Epidermal melanocyte (primary cell): Measurements from ENCODE around the gene ADGRD2.

Source experiments
- DNase-seq: peaks from one replicate; pipeline ENCODE4 v3.0.0; 2011; ENCODE audit warnings: low spot score; ENCODE audit not compliant: insufficient read length

Gene ADGRD2

DNA sequence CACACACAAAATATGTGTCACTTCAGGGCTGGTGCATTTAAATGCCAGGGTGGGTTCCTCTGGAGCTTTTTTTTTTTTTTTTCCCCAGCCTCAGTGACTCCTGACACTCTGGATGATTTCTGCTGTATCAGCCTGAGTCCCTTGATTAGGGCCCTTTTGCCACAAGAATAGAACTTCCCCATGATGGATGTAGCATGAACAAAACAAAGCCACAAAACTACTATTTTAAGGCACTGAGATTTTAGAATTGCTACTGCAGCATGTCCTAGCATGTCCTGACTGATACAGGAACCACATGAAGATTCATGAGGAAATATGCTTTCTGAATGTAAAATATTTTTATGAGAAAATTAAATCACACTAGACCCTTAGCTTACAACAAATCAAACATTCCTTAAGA lies 13.9 kb upstream of the ADGRD2 start:
- no peak for DNase-seq

DNA sequence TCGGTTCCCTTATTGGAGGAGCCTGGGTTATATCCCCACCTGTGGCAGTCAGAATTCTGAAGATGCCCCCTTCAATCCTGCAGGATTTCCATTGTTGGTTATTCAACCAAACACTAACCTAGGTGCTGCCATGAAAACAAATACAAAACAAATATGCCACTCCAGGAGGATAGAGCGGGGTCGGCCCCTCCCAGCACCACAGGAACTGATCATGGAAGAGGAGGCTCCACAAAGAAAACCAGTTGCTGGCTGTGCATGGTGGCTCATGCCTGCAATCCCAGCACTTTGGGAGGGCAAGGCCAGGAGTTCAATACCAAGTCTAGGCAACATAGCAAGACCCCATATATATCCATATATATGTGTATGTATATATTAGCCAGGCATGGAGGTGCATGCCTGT lies 13.2 kb upstream of the ADGRD2 start:
- no peak for DNase-seq

DNA sequence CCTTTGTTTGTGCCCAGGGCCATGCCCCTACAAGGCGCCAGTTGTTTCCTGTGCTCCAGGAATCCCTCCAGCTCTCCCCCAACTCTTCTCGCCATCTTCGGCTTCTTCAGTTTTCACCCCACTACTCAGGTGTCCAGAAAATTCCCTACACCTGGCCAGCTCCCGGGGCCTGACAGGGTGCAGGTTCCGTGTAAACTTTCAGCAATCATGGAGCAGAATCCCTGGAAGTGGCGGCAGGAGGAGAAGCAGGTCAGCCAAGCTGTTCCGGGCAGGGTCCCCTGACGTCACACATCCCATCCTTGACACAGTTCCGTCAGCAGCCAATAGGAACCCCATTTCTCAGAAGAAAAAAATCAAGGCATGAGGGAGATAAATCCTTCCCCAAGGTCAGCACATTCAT lies 12.2 kb upstream of the ADGRD2 start:
- no peak for DNase-seq

DNA sequence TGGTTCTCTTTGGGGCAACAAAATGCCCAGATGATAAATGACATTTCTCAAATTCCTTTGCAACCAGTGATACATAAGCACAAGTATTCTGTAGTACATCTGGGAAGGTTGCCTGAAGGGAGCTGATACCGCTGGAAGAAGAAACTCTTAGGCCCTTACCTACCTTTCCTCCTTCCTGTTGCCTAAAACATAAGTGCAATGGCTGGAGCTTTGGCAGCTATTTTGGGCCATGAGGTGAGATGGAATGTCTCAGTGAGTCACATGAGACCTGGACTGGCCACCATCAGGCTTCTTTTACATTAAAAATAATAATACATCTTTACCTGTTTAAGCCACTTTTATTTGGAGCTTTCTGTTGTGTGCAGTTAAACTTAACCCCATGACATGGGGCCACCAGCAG lies 11.2 kb upstream of the ADGRD2 start:
- no peak for DNase-seq

DNA sequence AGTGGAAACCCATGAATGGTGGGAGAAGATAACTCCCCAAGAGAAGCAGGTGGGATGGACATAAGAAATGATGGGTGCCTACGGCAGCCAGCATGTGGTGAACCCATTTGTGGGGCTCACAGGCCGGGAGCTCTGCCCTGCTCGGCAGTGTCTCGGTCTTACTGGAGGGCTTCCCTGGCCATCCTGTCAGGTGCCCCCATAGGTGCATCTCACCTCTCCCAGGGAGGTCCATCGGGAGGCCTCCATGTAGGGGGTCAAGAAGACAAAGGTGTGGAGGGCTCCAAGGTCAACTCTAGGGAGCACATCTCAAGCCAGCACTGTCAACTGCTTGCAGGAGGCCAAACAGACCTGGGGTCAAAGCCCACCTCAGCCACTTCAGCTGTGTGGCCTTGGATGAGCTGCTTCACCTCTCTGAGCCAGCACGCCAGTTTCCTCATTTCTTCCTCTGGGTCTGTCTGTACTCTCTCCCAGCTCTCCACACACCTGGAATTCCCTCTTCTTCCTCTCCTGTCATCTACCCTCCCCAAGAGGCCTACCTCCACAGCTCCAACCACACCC lies 10.5 kb upstream of the ADGRD2 start:
- no peak for DNase-seq

DNA sequence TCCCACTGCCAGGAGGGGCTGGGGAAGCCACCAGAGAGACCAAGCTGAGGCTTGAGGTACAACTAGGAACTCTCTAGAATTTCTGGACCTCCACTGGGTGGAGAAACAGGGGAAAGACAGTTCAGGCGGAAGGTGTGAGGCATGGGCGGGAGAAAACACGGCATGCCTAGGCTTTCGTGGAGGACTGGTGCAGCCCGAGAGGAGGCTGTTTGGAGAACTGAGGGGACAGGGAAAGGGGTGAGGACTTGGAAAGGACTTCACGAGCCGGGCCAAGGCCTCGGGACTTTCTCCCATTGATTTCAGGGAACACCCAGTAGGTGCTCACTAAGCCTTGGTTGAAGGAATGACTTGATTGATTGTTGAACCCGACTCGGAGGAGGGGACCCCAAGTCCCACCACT lies 9.5 kb upstream of the ADGRD2 start:
- DNase-seq, result no peak

DNA sequence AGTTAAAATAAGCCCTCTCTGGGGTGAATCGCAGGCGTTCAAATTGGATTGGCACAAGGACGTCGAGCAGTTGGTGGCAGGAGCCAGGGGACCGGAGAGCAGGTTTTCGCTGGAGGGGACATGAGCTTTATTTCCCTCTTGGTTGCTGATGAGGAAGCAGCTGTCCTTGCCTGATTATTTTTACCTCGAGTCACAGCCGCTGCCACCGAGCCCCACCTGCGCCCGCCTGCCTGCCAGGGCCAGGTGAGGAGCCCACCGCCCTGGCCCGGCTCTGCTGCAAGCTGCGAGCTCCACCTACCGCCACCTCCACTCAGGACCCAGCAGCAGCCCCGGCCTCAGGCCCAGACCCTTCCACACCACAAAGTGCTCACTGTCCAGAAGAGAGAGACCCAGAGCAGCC lies 9.0 kb upstream of the ADGRD2 start:
- DNase-seq, result no peak

DNA sequence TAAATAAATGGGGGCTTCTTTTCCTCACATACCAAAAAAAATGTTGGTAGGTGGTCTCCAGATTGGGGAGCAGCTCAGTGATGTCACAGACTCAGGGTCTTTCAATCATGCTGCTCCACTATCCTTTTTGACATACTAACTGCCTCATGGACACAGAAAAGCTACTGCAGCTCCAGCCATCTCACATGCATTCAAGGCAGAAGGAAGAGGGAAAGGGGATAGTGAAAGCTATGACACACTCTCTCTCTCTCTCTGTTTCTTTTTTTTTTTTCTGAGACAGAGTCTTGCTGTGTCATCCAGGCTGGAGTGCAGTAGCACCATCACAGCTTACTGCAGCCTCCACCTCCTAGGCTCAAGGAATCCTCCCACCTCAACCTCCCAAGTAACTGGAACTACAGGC lies 7.9 kb upstream of the ADGRD2 start:
- no peak for DNase-seq

DNA sequence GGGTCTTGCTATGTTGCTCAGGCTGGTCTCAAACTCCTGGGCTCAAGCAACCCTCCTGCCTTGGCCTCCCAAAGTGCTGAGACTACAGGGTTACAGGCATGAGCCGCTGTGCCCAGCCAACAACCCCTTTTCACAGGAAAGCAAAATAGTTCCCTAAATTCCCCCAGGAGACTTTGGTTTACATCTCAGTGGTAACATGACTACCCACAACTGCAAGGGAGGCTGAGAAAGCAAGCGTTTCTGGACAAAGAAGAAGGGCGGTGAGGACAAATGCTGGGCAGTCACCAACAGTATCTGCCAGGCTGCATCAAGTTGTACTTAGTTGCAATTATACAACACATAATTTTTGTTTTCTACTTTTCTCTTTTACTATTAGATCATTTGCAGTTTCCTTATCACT lies 7.4 kb upstream of the ADGRD2 start:
- DNase-seq, result no peak

DNA sequence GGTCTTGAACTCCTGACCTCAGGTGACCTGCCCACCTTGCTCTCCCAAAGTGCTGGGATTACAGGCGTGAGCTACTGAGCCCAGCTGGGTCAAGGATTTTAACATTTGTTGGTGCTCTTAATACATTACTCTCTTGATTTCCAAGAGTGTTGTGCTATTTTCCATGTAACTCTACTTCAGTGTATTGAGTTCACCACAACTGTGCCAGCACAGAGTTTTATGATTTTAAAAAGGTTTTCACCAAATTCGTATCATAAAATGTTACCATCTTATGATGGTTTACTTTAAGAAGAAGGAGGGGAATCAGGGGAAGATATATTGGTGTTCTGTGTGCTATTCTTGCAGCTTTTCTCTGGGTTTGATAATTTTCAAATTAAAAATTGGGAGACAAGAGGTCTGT lies 6.6 kb upstream of the ADGRD2 start:
- no peak for DNase-seq

DNA sequence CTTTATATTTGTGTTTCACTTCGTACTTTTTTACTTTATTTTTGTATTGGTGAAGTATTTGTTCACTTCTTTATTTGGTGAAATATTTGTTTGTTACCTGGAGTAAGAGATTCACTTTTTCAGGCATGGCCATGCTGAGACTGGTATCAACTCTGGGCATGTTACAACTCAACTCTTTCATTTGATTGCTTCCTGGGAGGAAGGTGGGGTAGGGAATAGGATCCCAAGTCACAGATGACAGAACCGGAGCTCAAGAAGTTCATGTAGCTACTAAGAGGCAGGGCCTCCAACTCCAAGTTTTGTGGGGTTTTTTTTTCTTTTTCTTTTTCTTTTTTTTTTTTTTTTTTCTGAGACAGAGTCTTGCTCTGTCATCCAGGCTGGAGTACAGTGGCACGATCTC lies 6.1 kb upstream of the ADGRD2 start:
- no peak for DNase-seq

DNA sequence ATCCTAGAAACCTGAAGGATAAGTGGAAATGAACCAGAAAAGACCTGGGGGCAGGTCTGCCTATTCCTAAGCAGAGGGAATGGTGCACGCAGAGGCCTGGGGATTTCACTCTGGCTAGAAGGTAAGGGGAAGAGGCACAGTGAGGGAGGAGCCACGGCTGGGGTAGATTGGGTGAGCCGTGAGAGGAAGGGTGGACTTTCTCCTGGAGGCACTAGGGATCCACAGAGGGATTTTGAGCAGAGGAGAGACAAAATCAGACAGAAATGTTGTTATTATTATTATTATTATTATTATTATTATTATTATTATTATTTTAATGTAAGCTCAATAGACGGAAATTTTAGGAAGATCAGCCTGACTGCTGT lies 3.0 kb upstream of the ADGRD2 start:
- no peak for DNase-seq

DNA sequence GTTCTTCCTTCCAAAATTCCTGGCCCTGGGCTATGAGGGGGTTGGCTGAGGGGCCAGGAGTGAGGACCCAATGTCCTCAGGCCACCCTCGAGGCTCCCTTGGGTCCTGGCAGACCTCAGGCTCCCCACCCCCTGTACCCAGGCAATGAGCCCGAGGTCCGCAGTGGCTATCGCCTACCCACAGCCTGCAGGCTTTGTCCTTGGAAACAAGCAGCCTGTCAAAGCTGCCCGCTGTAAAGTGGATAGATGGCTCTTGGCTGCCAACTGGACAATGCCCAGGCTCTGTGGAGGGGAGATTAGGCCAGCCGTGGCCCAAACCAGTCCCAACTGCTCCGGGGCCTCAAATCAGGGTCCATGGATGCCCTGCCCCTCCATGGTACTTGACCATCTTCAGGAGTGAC lies 2.2 kb upstream of the ADGRD2 start:
- DNase-seq, result no peak

DNA sequence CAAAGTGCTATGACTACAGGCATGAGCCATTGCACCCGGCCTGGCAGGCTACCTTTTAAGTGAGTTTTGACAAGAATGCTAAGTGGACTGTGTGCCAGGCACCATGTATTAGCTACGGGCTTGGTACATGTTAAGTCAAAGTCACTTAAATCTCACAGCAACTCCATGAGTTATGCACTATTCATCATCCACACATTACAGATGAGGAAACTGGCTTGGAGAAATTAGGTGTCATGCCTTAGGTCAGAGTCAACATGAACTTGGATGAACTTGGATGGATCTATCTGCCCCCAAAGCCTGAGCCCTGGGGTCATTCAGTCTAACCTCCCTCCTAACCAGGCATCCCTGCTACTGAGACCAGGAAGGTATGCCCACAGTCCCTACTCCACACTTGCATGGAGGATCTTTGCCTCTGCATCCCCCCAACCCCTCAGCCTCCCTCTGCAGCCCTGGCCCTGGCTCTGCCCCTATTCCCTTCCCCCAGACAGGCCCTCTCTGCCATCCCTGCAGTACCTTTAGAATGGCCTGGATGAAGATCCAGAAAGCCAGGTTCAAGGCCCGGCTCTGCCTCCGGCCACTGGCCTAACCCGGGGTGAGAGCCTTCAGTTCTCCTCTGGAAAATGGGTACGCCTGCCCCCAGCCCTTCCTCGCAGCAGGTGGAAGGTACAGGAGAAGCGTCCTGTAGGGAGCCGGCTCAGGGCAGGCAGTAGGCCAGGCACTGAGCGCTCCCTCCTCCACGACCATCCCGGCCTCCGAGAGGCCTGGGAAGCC lies 685 bp upstream of the ADGRD2 start:
- no peak for DNase-seq

DNA sequence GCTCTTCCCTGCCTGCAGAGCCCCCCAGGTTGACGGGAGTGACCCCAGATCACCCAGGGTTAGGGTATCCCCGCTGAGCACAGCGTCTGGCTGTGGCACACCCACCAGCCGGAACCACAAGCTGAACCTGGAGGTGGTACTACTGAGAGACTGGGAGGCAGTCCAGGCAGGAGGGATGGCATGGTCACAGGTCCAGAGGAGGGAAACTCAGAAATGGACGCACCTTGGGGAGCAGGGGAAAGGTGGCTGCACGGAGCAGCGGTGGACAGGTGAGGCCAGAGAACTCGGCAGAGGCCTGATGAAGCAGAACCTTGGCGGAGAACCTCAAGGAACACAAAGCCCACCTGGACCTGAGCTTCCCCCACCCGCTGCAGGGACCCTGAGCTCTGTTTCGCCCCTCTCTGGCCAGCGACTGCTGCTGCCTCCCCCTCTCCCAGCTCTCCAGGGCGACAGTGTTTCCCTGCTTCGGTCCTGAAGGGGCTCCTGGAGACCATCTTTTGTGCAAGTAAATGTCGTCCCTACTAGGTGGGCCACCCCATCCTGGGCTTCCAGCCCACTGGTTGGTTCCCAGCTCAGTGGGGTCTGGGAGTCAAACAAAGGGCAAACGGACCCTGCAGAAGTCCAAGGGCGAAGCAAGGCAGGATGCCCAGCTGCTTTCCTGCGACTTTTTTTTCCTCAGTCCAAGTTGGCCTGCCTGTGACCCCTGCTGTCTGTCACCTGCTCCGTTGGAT lies 845 bp downstream of the ADGRD2 start:
- DNase-seq, result no peak

DNA sequence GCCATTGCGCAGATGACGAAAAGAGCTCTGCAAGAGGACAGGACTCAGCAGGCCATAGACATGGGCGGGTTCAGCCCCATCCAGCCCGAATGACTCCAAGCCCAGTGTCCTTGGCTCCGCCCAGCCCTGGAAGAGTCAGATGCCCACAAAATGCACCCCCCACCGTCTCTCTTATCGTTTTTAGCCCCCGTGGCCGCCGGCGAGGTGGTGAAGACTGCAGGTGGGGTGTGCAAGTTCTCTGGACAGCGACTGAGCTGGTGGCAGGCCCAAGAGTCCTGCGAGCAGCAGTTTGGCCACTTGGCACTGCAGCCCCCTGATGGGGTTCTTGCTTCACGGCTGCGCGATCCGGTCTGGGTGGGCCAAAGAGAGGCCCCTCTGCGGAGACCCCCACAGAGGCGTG lies 2.1 kb downstream of the ADGRD2 start:
- no peak for DNase-seq

DNA sequence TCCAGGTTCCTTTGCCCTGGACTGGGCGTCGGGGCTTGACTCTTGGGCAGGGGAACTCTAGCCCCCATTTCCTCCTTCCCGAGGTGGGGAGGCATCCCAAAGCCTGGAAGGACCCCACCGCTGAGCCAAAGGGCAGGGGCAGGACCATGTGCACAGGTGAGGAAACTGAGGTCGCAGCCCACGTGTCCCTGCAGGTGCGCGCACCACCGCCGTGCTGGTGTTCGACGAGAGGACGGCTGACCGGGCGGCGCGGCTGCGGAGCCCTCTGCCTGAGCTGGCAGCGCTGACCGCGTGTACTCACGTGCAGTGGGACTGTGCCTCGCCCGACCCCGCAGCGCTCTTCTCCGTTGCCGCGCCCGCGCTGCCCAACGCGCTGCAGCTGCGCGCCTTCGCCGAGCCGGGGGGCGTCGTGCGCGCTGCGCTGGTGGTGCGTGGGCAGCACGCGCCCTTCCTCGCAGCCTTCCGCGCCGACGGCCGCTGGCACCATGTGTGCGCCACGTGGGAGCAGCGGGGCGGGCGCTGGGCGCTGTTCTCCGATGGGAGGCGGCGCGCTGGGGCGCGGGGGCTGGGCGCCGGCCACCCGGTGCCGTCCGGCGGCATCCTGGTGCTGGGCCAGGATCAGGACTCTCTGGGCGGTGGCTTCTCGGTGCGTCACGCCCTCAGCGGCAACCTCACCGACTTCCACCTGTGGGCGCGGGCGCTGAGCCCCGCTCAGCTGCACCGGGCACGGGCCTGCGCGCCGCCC lies 2.8 kb downstream of the ADGRD2 start:
- DNase-seq, result no peak

DNA sequence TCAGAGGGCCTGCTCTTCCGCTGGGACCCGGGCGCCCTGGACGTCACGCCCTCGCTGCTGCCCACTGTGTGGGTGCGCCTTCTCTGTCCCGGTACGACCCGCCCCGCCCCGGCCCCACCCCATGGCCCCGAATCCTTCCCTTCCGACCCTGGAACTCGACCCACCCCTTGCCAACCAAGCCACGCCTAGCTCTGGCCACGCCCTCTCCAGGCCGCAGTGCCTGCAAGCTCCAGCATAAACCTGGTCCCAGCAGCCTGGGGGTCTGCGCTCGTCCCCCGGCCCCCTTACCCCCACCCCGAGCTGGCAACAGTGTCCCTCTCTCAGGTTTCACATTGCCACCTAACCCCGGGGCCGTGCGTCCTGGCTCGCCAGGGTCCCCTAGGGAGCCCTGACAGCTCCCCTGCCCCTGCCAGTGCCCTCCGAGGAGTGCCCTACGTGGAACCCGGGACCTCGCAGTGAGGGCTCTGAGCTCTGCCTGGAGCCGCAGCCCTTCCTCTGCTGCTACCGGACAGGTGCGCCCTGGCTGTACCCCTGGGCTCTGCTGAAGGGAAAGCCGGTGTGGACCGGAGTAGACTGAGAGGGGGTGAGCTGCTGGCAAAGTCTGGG lies 3.4 kb downstream of the ADGRD2 start:
- no peak for DNase-seq

DNA sequence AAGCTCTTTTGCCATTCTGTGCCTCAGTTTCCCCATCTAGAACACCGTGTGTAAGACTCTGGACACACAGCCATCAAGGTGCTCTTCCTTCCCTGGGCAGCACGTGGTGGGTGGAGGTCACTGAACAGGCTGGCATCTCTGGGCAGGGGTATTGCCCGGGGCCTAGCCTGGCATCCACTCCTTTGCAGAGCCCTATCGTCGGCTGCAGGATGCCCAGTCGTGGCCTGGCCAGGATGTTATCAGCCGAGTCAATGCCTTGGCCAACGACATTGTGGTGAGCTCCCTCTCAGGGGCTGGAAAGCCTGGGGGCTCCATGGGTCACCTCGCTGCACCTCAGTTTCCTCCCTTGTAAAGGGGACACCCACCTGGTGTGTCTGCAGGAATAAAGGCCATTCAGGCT lies 4.0 kb downstream of the ADGRD2 start:
- DNase-seq, result no peak

DNA sequence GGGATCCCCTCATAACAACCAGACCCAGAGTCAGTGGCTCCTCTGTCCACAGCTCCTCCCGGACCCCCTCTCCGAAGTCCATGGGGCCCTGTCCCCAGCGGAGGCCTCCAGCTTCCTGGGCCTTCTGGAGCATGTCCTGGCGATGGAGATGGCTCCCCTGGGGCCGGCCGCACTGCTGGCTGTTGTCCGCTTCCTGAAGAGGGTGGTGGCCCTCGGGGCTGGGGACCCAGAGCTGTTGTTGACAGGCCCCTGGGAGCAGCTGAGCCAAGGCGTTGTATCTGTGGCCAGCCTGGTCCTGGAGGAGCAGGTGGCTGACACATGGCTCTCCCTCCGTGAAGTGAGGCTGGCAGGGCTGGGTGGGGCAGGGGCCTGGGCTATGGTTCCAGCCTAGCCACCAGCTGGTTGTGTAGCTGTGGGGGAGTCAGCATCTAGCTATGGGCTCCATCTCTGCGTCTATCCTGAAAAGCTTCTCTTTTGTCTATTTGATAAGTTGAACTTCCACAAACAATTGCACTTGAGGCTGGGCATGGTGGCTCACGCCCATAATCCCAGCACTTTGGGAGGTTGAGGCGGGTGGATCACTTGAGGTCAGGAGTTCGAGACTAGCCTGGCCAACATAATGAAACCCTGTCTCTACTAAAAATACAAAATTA lies 4.7 kb downstream of the ADGRD2 start:
- DNase-seq, result no peak

DNA sequence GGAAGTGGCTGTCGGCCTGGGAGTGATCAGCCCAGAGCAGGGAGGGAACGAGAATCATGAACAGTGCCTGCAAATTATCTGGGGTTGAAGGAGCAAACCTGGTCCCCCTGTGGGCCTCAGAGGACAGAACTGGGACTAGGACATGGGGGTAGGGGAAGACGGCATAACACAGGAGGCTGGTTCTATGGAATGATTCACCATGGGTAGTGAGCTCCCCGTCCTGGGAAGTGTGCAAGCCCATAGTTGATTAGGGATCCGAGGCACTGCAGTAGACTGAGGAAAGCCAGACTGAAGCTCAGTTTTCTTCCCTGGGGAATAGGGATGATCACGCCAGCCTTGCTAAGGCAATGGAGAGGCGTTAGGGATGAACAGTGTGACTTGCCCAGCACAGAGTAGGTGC lies 5.6 kb downstream of the ADGRD2 start:
- no peak for DNase-seq
